ENCODE results near the gene ESAM. TPM values are rescaled to one million over a fixed set of nuclear protein-coding genes. Genes with fewer than 3 reads are reported as not detected.

ESAM gene
- polyA plus RNA-seq, 3 donors, result 0.18 to 0.74 (median 0.49) TPM

DNA sequence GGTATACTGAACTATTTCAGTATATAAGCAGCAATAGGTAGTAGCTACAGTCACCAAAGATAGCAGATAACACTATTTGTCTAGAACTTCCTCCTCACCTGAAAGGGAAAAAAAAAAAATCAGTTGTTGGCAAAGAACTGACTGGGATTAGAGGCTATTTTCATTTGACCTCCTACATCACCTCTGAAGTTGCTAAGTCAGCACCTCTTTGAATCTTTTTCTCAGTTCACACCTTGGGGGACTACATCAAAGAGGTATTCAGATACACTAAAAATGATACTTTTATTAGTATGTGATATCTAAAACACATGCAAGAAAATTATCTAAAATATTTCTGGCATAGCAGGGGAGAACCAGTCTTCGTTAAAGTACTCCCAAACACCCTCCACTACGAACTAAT lies 22.0 kb upstream of the ESAM start:
- no peak for DNase-seq
- H3K27me3 ChIP-seq (ENCODE audit: control insufficient read depth in 2 of 2, insufficient read depth in 2 of 2, low read length in 2 of 2), result no peaks in the 10 kb centered on the region
- WGBS (ENCODE audit: insufficient coverage), result 95% methylated on average over 2 of the region's 2 CpGs

DNA sequence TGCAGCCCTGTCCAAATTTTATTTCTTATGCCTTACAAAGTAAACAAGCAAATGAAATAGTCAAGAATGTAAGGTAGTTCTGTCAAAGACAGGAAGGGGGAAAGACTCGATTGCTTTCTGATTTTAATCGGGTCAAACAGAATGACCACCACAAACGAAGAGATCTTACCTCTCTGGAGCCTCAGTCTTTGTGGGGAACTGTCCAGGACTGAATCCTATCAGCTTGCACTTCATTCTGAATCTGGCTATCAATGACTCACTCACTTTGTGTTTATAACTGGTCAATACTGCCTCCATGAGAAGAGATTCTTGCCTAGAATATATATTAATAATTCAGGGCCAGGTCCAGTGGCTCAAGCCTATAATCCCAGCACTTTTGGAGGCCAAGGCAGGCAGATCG lies 20.9 kb upstream of the ESAM start:
- no peak for DNase-seq
- H3K9ac ChIP-seq (ENCODE audit: insufficient read depth, low read length, poor library complexity, severe bottlenecking), result no peak overlapping the region
- H3K4me1 ChIP-seq (ENCODE audit: control insufficient read depth in 1 of 2, insufficient read depth in 2 of 2, low read length in 2 of 2), result no peaks in the 10 kb centered on the region
- H3K27me3 Mint-ChIP-seq (ENCODE audit: low read depth in 3 of 3), result peaks cover 0 to 1% (median 0%) of the 10 kb centered on the region in 3 donors
- H2AFZ ChIP-seq (ENCODE audit: insufficient read depth, low read depth, low read length, poor library complexity, severe bottlenecking), result no peak overlapping the region
- H3K79me2 ChIP-seq (ENCODE audit: insufficient read depth, low read length), result peaks cover 5% of the 10 kb centered on the region
- 93% methylated on average over 3 of the region's 4 CpGs for WGBS (ENCODE audit: insufficient coverage)
- H3K4me3 Mint-ChIP-seq, result no peak overlapping the region
- TF ChIP-seq, protein P1, sequence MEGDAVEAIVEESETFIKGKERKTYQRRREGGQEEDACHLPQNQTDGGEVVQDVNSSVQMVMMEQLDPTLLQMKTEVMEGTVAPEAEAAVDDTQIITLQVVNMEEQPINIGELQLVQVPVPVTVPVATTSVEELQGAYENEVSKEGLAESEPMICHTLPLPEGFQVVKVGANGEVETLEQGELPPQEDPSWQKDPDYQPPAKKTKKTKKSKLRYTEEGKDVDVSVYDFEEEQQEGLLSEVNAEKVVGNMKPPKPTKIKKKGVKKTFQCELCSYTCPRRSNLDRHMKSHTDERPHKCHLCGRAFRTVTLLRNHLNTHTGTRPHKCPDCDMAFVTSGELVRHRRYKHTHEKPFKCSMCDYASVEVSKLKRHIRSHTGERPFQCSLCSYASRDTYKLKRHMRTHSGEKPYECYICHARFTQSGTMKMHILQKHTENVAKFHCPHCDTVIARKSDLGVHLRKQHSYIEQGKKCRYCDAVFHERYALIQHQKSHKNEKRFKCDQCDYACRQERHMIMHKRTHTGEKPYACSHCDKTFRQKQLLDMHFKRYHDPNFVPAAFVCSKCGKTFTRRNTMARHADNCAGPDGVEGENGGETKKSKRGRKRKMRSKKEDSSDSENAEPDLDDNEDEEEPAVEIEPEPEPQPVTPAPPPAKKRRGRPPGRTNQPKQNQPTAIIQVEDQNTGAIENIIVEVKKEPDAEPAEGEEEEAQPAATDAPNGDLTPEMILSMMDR (IDR thresholded peaks at IDR 0.05), result no peak
- H4K20me1 ChIP-seq (ENCODE audit: insufficient read depth, low read length), result peaks cover 21% of the 10 kb centered on the region
- no peak overlapping the region for H3K4me3 ChIP-seq (replicated peaks in 1 of 3; ENCODE audit: low read depth in 2 of 3, low read length in 3 of 3)
- intact Hi-C loops (cut with micrococcal nuclease), result no loop called here
- H3K27ac Mint-ChIP-seq, result no peak overlapping the region
- peaks cover 10 to 13% of the 10 kb centered on the region in 2 donors for H3K36me3 Mint-ChIP-seq
- no peak overlapping the region for H3K27ac ChIP-seq (ENCODE audit: low read depth in 1 of 2, low read length in 2 of 2)
- H3K9me3 Mint-ChIP-seq, result no peaks in the 10 kb centered on the region
- no peaks in the 10 kb centered on the region for H3K9me3 ChIP-seq (replicated peaks in 1 of 2; ENCODE audit: control insufficient read depth in 1 of 2, insufficient read depth in 1 of 2, low read length in 2 of 2)
- no peak overlapping the region for H3K4me2 ChIP-seq (replicated peaks; ENCODE audit: extremely low read depth, low read length, poor library complexity, severe bottlenecking)
- H3K4me1 Mint-ChIP-seq, result no peaks in the 10 kb centered on the region
- no peaks in the 10 kb centered on the region for H3K36me3 ChIP-seq (replicated peaks in 1 of 2; ENCODE audit: control insufficient read depth in 1 of 2, insufficient read depth in 2 of 2, low read length in 2 of 2)
- H3K27me3 ChIP-seq (ENCODE audit: control insufficient read depth in 2 of 2, insufficient read depth in 2 of 2, low read length in 2 of 2), result no peaks in the 10 kb centered on the region

More for the DNA sequence above, 22.0 kb upstream of the ESAM start:
- Mint-ChIP-seq H3K27me3 (ENCODE audit: low read depth in 3 of 3) (peaks cover 0 to 1% (median 0%) of the 10 kb centered on the region in 3 donors), H3K4me3 (no peak overlapping the region), H3K27ac (no peak overlapping the region), H3K36me3 (peaks cover 3 to 6% of the 10 kb centered on the region in 2 donors), H3K9me3 (no peaks in the 10 kb centered on the region), H3K4me1 (no peaks in the 10 kb centered on the region)
- no peak overlapping the region for H3K27ac ChIP-seq (ENCODE audit: low read depth in 1 of 2, low read length in 2 of 2)
- no peak overlapping the region for H3K4me3 ChIP-seq (replicated peaks in 1 of 3; ENCODE audit: low read depth in 2 of 3, low read length in 3 of 3)
- H3K9ac ChIP-seq (ENCODE audit: insufficient read depth, low read length, poor library complexity, severe bottlenecking), result no peak overlapping the region
- no peak overlapping the region for H3K4me2 ChIP-seq (replicated peaks; ENCODE audit: extremely low read depth, low read length, poor library complexity, severe bottlenecking)
- H2AFZ ChIP-seq (ENCODE audit: insufficient read depth, low read depth, low read length, poor library complexity, severe bottlenecking), result no peak overlapping the region
- intact Hi-C loops (cut with micrococcal nuclease), result no loop called here
- H3K4me1 ChIP-seq (ENCODE audit: control insufficient read depth in 1 of 2, insufficient read depth in 2 of 2, low read length in 2 of 2), result no peaks in the 10 kb centered on the region
- TF ChIP-seq, protein P1 (IDR thresholded peaks at IDR 0.05), result no peak
- H3K9me3 ChIP-seq (replicated peaks in 1 of 2; ENCODE audit: control insufficient read depth in 1 of 2, insufficient read depth in 1 of 2, low read length in 2 of 2), result no peaks in the 10 kb centered on the region
- peaks cover 7% of the 10 kb centered on the region for H3K79me2 ChIP-seq (ENCODE audit: insufficient read depth, low read length)
- peaks cover 21% of the 10 kb centered on the region for H4K20me1 ChIP-seq (ENCODE audit: insufficient read depth, low read length)
- no peaks in the 10 kb centered on the region for H3K36me3 ChIP-seq (replicated peaks in 1 of 2; ENCODE audit: control insufficient read depth in 1 of 2, insufficient read depth in 2 of 2, low read length in 2 of 2)

Measured in CD14-positive monocyte (primary cell).